Spleen (tissue), 11 donors: Measurements from ENCODE around the gene LY6G6F. TPM values are rescaled to one million over a fixed set of nuclear protein-coding genes. Genes with fewer than 3 reads are reported as not detected.

Experiments used
- DNase-seq: peaks from one replicate; pipeline ENCODE4 v3.0.0-alpha.2; 2020
- H3K27ac ChIP-seq, 8 donors: fragments of 200-600 bp; sonication (generic) in 7 of 8; 1 replicate in 4 of 8; 2 replicates in 4 of 8; pipeline versions ENCODE4 v1.5.0 to v1.8.0; 2016 to 2021; ENCODE audit warnings: inconsistent platforms in 4 of 8, mild to moderate bottlenecking in 4 of 8, moderate library complexity in 1 of 8
- H3K27me3 ChIP-seq, 7 donors: fragments of 200-600 bp; sonication (generic) in 6 of 7; replicated peaks in 1 of 7; 1 replicate in 4 of 7; 2 replicates in 3 of 7; pipeline versions ENCODE4 v1.5.0 to v1.8.0; 2016 to 2021; ENCODE audit warnings: inconsistent platforms in 3 of 7, mild to moderate bottlenecking in 1 of 7
- H3K36me3 ChIP-seq, 6 donors: fragments of 200-600 bp; sonication (generic) in 5 of 6; 1 replicate in 4 of 6; 2 replicates in 2 of 6; pipeline versions ENCODE4 v1.5.0 to v1.8.0; 2016 to 2021; ENCODE audit warnings: inconsistent platforms in 2 of 6
- H3K4me1 ChIP-seq, 6 donors: fragments of 200-600 bp; sonication (generic) in 5 of 6; 1 replicate in 3 of 6; 2 replicates in 3 of 6; pipeline versions ENCODE4 v1.5.0 to v1.8.0; 2016 to 2021; ENCODE audit warnings: inconsistent platforms in 3 of 6
- H3K4me3 ChIP-seq, 8 donors: fragments of 200-600 bp; sonication (generic) in 7 of 8; 1 replicate in 4 of 8; 2 replicates in 4 of 8; pipeline versions ENCODE4 v1.5.0 to v1.8.0; 2016 to 2021; ENCODE audit warnings: inconsistent platforms in 4 of 8, mild to moderate bottlenecking in 4 of 8, moderate library complexity in 2 of 8
- H3K9me3 ChIP-seq, 8 donors: fragments of 200-600 bp; sonication (generic) in 7 of 8; 1 replicate in 4 of 8; 2 replicates in 4 of 8; pipeline versions ENCODE4 v1.5.0 to v1.8.0; 2016 to 2021; ENCODE audit warnings: inconsistent platforms in 4 of 8
- CTCF ChIP-seq, 11 experiments: fragments of 200-600 bp in 7 of 11; fragments of 450-650 bp in 4 of 11; sonication (generic) in 4 of 11; IDR thresholded peaks in 8 of 11; conservative IDR thresholded peaks in 3 of 11; 1 replicate in 7 of 11; 2 replicates in 4 of 11; pipeline versions ENCODE4 v1.4.0 to v1.8.0; 2016 to 2021; ENCODE audit warnings: antibody characterized with exemption in 11 of 11, inconsistent platforms in 4 of 11, mild to moderate bottlenecking in 1 of 11
- POLR2A ChIP-seq, 3 donors: fragments of 450-650 bp; IDR thresholded peaks; one replicate each; pipeline ENCODE4 v1.5.1; 2017; ENCODE audit warnings: antibody characterized with exemption in 3 of 3, mild to moderate bottlenecking in 1 of 3
- POLR2AphosphoS5 ChIP-seq, 3 donors: sonication (generic); formaldehyde crosslinking; IDR thresholded peaks; one replicate each; pipeline ENCODE4 v1.5.1; 2017; ENCODE audit warnings: antibody characterized with exemption in 3 of 3
- WGBS, 5 donors: extraction: QIAGEN DNeasy Blood & Tissue Kit in 3 of 5; methylation state at CpG; one replicate each; pipeline versions ENCODE4 v1.1.5 to v1.1.7; 2013 to 2018; 5-methylcytosine and 5-hydroxymethylcytosine counted together
- intact Hi-C: fragments of 100-400 bp; cut with DNase I; formaldehyde crosslinking; loops from one replicate; pipeline ENCODE4 v1.15.0; 2023; ENCODE audit warnings: low total_unique reads
- polyA plus RNA-seq, 3 donors: library from polyadenylated mRNA; stranded (reverse); fragments of 200-250 nt; gene quantifications; one replicate each; pipeline ENCODE4 v1.2.1, GENCODE V29; 2013
- total RNA-seq, 7 donors: library from RNA; depleted of rRNA in 3 of 7; stranded (reverse); fragments of >200 nt in 3 of 7; fragmentation: NEBNext Ultra II Directional in 4 of 7; extraction: Animal tissue kit (Norgen Biotek cat#: 25700) in 4 of 7; gene quantifications; one replicate each; pipeline versions ENCODE4 v1.1.0 to v1.2.1, GENCODE V29; 2016 to 2021
- donor health status: healthy with polysubstance abuse.
- donor health status: DM: no; HTN: no; CAD: no; lungs with moderate emphysema.
- donor health status: DM: no; HTN: no; CAD: no.
- donor health status: Bipolar disorder and iron deficiency.
- donor health status: healthy.
- donor health status: DM: no; HTN: no; CAD: no.
- donor health status: DM: yes; HTN: yes; CAD: no.

Gene LY6G6F
- total and polyA plus RNA-seq, 10 donors, result 0.11 to 4.9 (median 1.7) TPM

- no peaks in the 10 kb centered on the region for H3K9me3 ChIP-seq
Measured at GRCh38 chr6:31713465-31713864, 6.8 kb downstream of the LY6G6F start.

GRCh38 chr6:31713991-31714684, 7.5 kb downstream of the LY6G6F start:
- no peaks in the 10 kb centered on the region for H3K9me3 ChIP-seq
- H3K27ac ChIP-seq, result no peak overlapping the region
- intact Hi-C loops, result no loop called here
- 54 to 70% (median 60%) methylated on average over 5 of the region's 5 CpGs for WGBS, 5 donors
- no peaks in the 10 kb centered on the region for H3K27me3 ChIP-seq
- no peaks in the 10 kb centered on the region for H3K36me3 ChIP-seq
- DNase-seq, result no peak
- no peak for TF ChIP-seq CTCF (IDR thresholded peaks at IDR 0.05 in 8 of 11, conservative IDR thresholded peaks at IDR 0.05 in 3 of 11)
- TF ChIP-seq POLR2AphosphoS5 (IDR thresholded peaks at IDR 0.05), result no peak
- TF ChIP-seq POLR2A (IDR thresholded peaks at IDR 0.05), result no peak
- no peak overlapping the region for H3K4me3 ChIP-seq
- peaks cover 0 to 20% (median 8%) of the 10 kb centered on the region in 6 donors for H3K4me1 ChIP-seq

More at GRCh38 chr6:31713465-31713864, 6.8 kb downstream of the LY6G6F start:
- 74 to 84% (median 83%) methylated on average over 4 of the region's 4 CpGs for WGBS, 5 donors
- Histone ChIP-seq H3K27me3 (no peaks in the 10 kb centered on the region), H3K4me3 (no peak overlapping the region), H3K27ac (no peak overlapping the region), H3K4me1 (peaks cover 0 to 20% (median 8%) of the 10 kb centered on the region in 6 donors), H3K36me3 (no peaks in the 10 kb centered on the region)
- intact Hi-C loops, result no loop called here
- TF ChIP-seq POLR2A (IDR thresholded peaks at IDR 0.05), result no peak
- no peak for DNase-seq

- WGBS, 5 donors, result 75 to 89% (median 81%) methylated on average over 14 to 16 of the region's 16 CpGs
- intact Hi-C loops, result no loop called here
- Histone ChIP-seq H3K9me3 (no peaks in the 10 kb centered on the region), H3K4me1 (peaks cover 0 to 17% (median 8%) of the 10 kb centered on the region in 6 donors), H3K4me3 (no peak within 1 kb of the TSS), H3K27me3 (no peaks in the 10 kb centered on the region), H3K36me3 (no peaks in the 10 kb centered on the region), H3K27ac (no peak within 1 kb of the TSS)
- DNase-seq, result no peak
- TF ChIP-seq POLR2A (IDR thresholded peaks at IDR 0.05) (no peak), CTCF (IDR thresholded peaks at IDR 0.05 in 8 of 11, conservative IDR thresholded peaks at IDR 0.05 in 3 of 11) (no peak), POLR2AphosphoS5 (IDR thresholded peaks at IDR 0.05) (no peak)
Measured at GRCh38 chr6:31715022-31715958, 8.6 kb downstream of the LY6G6F start, which contains the start of gene LY6G6D. Gene LY6G6D, plus strand, starts transcription at chr6:31715348. Its CDS starts 8 bp downstream, at chr6:31715356.

- TF ChIP-seq POLR2A (IDR thresholded peaks at IDR 0.05) (no peak), CTCF (IDR thresholded peaks at IDR 0.05 in 8 of 11, conservative IDR thresholded peaks at IDR 0.05 in 3 of 11) (no peak), POLR2AphosphoS5 (IDR thresholded peaks at IDR 0.05) (no peak)
- no peaks in the 10 kb centered on the region for H3K4me1 ChIP-seq
- no peak overlapping the region for H3K27ac ChIP-seq
- no peaks in the 10 kb centered on the region for H3K36me3 ChIP-seq
- H3K9me3 ChIP-seq, result no peaks in the 10 kb centered on the region
- no peaks in the 10 kb centered on the region for H3K27me3 ChIP-seq
- intact Hi-C loops, result no loop called here
- 86 to 92% (median 88%) methylated on average over 10 of the region's 10 CpGs for whole genome bisulfite sequencing, 5 donors
- no peak for DNase-seq
- no peak overlapping the region for H3K4me3 ChIP-seq
Measured at GRCh38 chr6:31717499-31718222, 11.0 kb downstream of the LY6G6F start.
